Activated naive CD8-positive, alpha-beta T cell (primary cell): ENCODE results near the gene REN.

Experiments
- H3K27ac Mint-ChIP-seq: one replicate; pipeline ENCODE4 v1.8.0; 2021; ENCODE audit warnings: mixed read lengths
- H3K27me3 Mint-ChIP-seq: one replicate; pipeline ENCODE4 v1.8.0; 2021; ENCODE audit warnings: mixed read lengths
- H3K36me3 Mint-ChIP-seq: one replicate; pipeline ENCODE4 v1.8.0; 2021; ENCODE audit warnings: mixed read lengths
- H3K4me1 Mint-ChIP-seq: one replicate; pipeline ENCODE4 v1.8.0; 2021; ENCODE audit warnings: low read depth, mixed read lengths
- H3K4me3 Mint-ChIP-seq: one replicate; pipeline ENCODE4 v1.8.0; 2021; ENCODE audit warnings: mild to moderate bottlenecking, mixed read lengths
- H3K9me3 Mint-ChIP-seq: one replicate; pipeline ENCODE4 v1.8.0; 2021; ENCODE audit warnings: low read depth, mixed read lengths

The REN gene

GRCh38 chr1:204123376-204123775, 42.8 kb downstream of the REN start:
- no peak overlapping the region for H3K4me3 Mint-ChIP-seq
- H3K27ac Mint-ChIP-seq, result no peak overlapping the region
- H3K9me3 Mint-ChIP-seq, result no peaks in the 10 kb centered on the region

GRCh38 chr1:204121840-204122555, 44.1 kb downstream of the REN start:
- Mint-ChIP-seq H3K36me3 (no peaks in the 10 kb centered on the region), H3K9me3 (no peaks in the 10 kb centered on the region), H3K4me3 (no peak overlapping the region), H3K27ac (no peak overlapping the region), H3K27me3 (no peaks in the 10 kb centered on the region), H3K4me1 (no peaks in the 10 kb centered on the region)

More at GRCh38 chr1:204123376-204123775, 42.8 kb downstream of the REN start:
- H3K36me3 Mint-ChIP-seq, result no peaks in the 10 kb centered on the region
- H3K27me3 Mint-ChIP-seq, result no peaks in the 10 kb centered on the region
- no peaks in the 10 kb centered on the region for H3K4me1 Mint-ChIP-seq

DNA sequence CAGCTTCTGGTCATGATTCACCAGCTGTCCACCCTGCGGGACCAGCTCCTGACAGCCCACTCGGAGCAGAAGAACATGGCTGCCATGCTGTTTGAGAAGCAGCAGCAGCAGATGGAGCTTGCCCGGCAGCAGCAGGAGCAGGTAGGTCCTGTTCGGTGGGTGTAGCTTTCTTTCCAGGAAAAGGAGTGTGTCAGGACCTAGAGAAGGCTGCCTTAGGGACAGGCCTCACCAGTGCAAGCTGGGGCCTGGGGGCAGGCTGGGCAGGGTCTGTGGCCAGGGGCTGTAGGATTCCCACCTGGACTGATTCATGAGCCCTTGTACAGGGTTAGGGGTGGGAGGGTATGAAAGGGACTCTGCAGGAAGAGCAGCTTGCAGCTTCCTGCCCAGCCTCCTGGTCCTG, 49.6 kb downstream of the REN start:
- Mint-ChIP-seq H3K4me1 (no peaks in the 10 kb centered on the region), H3K36me3 (no peaks in the 10 kb centered on the region), H3K27me3 (no peaks in the 10 kb centered on the region), H3K4me3 (no peak overlapping the region), H3K27ac (no peak overlapping the region), H3K9me3 (no peaks in the 10 kb centered on the region)

DNA sequence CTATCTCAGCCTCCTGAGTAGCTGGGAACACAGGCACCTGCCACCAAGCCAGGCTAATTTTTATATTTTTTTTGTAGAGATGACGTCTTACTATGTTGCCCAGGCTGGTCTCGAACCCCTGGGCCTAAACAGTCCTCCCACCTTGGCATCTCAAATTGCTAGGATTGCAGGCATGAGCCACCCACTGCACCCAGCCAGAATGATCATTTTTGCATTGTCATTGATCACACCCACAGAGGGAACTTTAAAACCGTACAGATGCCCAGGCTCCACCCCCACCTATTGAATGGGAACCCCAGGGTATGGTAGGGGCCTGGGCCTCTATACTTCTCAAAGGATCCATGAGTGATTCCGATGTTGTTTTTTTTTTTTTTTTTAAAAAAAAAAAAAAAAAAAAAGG, 51.0 kb downstream of the REN start:
- Mint-ChIP-seq H3K4me1 (no peaks in the 10 kb centered on the region), H3K27me3 (no peaks in the 10 kb centered on the region), H3K36me3 (no peaks in the 10 kb centered on the region), H3K9me3 (no peaks in the 10 kb centered on the region), H3K27ac (no peak overlapping the region), H3K4me3 (no peak overlapping the region)

DNA sequence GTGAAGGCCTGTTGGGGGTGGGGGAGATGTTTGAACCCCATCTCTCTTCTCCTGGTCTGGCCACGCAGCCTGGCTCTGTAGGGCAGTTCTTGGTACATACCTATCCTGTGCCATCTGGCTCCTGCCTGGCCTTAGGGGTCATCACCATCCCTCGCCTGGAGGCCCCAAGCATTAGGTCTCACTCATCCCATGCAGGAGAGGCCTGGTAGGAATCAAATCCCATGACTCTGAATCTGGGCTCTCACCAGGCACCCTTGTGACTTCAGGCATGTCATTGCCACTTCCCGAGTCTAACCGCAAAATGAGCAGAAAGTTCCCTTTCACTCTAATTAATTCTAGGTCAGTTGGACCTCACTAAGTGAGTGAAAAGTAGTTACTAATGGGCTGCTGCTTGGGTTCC, 51.5 kb downstream of the REN start:
- no peak overlapping the region for H3K27ac Mint-ChIP-seq
- H3K9me3 Mint-ChIP-seq, result no peaks in the 10 kb centered on the region
- no peaks in the 10 kb centered on the region for H3K27me3 Mint-ChIP-seq
- no peak overlapping the region for H3K4me3 Mint-ChIP-seq
- no peaks in the 10 kb centered on the region for H3K4me1 Mint-ChIP-seq
- no peaks in the 10 kb centered on the region for H3K36me3 Mint-ChIP-seq

DNA sequence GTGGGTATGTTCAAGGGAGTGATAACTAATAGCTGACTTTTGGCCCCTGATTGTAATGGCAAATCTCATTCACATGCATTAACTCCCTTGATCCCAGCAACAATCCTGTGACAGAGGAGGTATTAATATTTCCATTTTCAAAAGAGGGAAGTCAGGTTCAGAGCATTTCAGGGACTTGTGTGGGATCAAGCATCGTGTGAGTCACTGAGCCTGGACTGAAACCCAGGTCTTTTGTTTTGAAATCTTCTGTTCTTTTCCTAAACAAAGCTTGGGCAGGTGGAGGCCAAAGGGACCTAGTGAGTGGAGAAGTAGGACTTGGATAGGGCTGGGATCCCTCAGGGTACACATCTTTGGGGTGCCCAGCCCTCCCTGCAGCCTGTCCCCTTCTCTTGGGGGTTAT, 52.2 kb downstream of the REN start:
- no peaks in the 10 kb centered on the region for H3K9me3 Mint-ChIP-seq
- no peak overlapping the region for H3K27ac Mint-ChIP-seq
- no peaks in the 10 kb centered on the region for H3K4me1 Mint-ChIP-seq
- no peaks in the 10 kb centered on the region for H3K27me3 Mint-ChIP-seq
- H3K36me3 Mint-ChIP-seq, result no peaks in the 10 kb centered on the region
- no peak overlapping the region for H3K4me3 Mint-ChIP-seq

DNA sequence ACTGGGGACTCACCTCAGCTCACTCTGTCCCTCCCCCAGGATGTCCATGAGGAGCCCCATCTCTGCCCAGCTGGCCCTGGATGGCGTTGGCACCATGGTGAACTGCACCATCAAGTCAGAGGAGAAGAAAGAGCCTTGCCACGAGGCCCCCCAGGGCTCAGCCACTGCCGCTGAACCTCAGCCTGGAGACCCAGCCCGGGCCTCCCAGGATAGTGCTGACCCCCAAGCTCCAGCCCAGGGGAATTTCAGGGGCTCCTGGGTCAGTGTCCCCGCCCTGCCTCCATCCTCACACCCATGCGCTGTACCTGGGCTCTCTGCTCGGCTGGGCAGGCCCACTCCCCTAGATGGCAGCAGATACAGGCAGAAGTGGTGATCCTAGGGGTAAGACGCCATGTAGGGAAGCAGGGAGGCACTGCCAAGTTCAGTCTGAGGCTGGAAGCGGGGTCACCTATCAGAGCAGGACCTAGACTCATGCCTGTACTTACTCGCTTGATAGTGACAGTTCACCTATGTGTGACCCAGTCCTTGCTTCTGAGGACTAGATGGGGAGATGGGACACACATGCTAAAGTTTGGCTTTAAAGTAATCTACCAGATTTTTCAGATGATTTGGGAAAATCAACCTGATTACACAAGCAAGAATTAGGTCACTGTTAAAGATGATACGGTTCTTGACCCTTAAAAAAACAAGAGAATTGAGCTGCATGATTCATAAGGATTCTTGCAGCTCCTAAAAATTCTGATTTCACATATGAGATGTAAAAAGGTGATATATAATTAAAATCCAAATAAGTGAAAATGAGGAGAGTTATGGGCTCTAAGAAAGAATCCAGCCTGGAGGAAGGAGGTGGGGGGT, 53.0 kb downstream of the REN start:
- no peak overlapping the region for H3K4me3 Mint-ChIP-seq
- no peaks in the 10 kb centered on the region for H3K9me3 Mint-ChIP-seq
- no peaks in the 10 kb centered on the region for H3K4me1 Mint-ChIP-seq
- H3K27me3 Mint-ChIP-seq, result no peaks in the 10 kb centered on the region
- H3K36me3 Mint-ChIP-seq, result no peaks in the 10 kb centered on the region
- H3K27ac Mint-ChIP-seq, result no peak overlapping the region

DNA sequence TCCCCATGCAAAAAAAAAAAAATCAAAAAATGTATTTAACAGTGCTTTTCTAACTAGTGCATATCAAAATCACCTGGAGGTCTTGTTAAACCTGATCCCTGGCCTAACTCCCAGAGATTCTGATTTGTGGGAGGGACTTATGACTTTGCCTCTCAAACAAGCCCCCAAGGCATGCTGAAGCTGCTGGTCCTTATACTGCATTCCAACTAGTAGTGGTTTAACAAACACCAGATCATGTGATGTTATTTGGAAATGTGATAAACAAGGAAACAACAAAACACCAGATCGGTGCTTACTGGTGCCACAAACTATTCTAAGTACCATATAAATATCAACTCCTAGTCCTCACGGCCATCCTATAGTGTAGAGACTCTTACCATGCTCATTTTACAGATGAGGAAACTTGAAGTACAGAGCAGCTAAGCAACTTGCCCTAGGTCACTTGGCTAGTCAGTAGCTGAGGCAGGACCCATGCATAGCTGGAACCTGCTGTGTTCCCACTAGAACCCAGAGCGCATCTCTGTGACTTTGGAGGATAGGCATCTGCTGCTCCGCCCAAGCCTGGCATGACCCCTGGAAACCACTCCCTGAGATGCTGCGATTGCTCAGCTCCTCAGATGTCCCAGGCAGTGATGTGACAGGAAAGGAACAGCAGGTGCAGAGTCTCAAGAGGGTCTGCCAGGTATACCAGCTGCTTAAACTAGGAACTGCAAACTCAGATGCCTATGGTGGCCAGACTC, 55.1 kb downstream of the REN start:
- Mint-ChIP-seq H3K4me1 (peaks cover under 1% of the 10 kb centered on the region), H3K27me3 (no peaks in the 10 kb centered on the region), H3K4me3 (no peak overlapping the region), H3K9me3 (no peaks in the 10 kb centered on the region), H3K27ac (no peak overlapping the region), H3K36me3 (no peaks in the 10 kb centered on the region)

- Mint-ChIP-seq H3K27me3 (no peaks in the 10 kb centered on the region), H3K27ac (no peak overlapping the region)
Observed at GRCh38 chr1:204108312-204109141, 57.6 kb downstream of the REN start.

GRCh38 chr1:204107892-204108291, 58.2 kb downstream of the REN start:
- Mint-ChIP-seq H3K27me3 (no peaks in the 10 kb centered on the region), H3K4me3 (no peak overlapping the region), H3K36me3 (no peaks in the 10 kb centered on the region), H3K9me3 (no peaks in the 10 kb centered on the region), H3K27ac (no peak overlapping the region), H3K4me1 (peaks cover 20% of the 10 kb centered on the region)

More at GRCh38 chr1:204108312-204109141, 57.6 kb downstream of the REN start:
- Mint-ChIP-seq H3K9me3 (no peaks in the 10 kb centered on the region), H3K4me1 (peaks cover 13% of the 10 kb centered on the region), H3K36me3 (no peaks in the 10 kb centered on the region), H3K4me3 (no peak overlapping the region)

- H3K27ac Mint-ChIP-seq, result no peak overlapping the region
- peaks cover 30% of the 10 kb centered on the region for H3K4me1 Mint-ChIP-seq
- no peaks in the 10 kb centered on the region for H3K36me3 Mint-ChIP-seq
- no peaks in the 10 kb centered on the region for H3K27me3 Mint-ChIP-seq
- no peaks in the 10 kb centered on the region for H3K9me3 Mint-ChIP-seq
- H3K4me3 Mint-ChIP-seq, result no peak overlapping the region
Observed at GRCh38 chr1:204106825-204107224, 59.3 kb downstream of the REN start.

- H3K36me3 Mint-ChIP-seq, result no peaks in the 10 kb centered on the region
- peaks cover 30% of the 10 kb centered on the region for H3K4me1 Mint-ChIP-seq
- no peaks in the 10 kb centered on the region for H3K9me3 Mint-ChIP-seq
- peak overlapping the region; percentile 46 for H3K27ac Mint-ChIP-seq
- H3K4me3 Mint-ChIP-seq, result peak overlapping the region; percentile 38
- no peaks in the 10 kb centered on the region for H3K27me3 Mint-ChIP-seq
Observed at GRCh38 chr1:204105131-204105515, 61.0 kb downstream of the REN start.
